NB4 (cell line): ENCODE measurements around the gene HNRNPA1.
"Not testable (repeated sequence)": the region's sequence is repeated elsewhere in the genome, so short reads cannot be mapped to it uniquely, and the experiment has no call there.

ENCODE experiments used
- DNase-seq: peaks from one replicate; pipeline ENCODE4 v3.0.0; 2010; ENCODE audit warnings: low read depth
- H3K4me3 ChIP-seq: one replicate; pipeline ENCODE4 v1.5.1; 2011; ENCODE audit warnings: mild to moderate bottlenecking, low read depth, low read length, moderate library complexity
- MYC ChIP-seq: IDR thresholded peaks from 2 replicates; pipeline ENCODE4 v1.6.1; 2011; ENCODE audit warnings: low read depth, low read length
- POLR2A ChIP-seq: IDR thresholded peaks from 2 replicates; pipeline ENCODE4 v1.6.1; 2011; ENCODE audit warnings: mild to moderate bottlenecking; ENCODE audit not compliant: insufficient read length; ENCODE audit errors: extremely low read depth
- TF ChIP-seq, protein P1 (sequence below): IDR thresholded peaks from one replicate; pipeline ENCODE4 v1.5.1; 2012; ENCODE audit warnings: low read depth, low read length
- TF ChIP-seq, protein P2 (sequence below): IDR thresholded peaks from 2 replicates; pipeline ENCODE4 v1.6.1; 2011; ENCODE audit warnings: low read depth, low read length

HNRNPA1 gene

DNA sequence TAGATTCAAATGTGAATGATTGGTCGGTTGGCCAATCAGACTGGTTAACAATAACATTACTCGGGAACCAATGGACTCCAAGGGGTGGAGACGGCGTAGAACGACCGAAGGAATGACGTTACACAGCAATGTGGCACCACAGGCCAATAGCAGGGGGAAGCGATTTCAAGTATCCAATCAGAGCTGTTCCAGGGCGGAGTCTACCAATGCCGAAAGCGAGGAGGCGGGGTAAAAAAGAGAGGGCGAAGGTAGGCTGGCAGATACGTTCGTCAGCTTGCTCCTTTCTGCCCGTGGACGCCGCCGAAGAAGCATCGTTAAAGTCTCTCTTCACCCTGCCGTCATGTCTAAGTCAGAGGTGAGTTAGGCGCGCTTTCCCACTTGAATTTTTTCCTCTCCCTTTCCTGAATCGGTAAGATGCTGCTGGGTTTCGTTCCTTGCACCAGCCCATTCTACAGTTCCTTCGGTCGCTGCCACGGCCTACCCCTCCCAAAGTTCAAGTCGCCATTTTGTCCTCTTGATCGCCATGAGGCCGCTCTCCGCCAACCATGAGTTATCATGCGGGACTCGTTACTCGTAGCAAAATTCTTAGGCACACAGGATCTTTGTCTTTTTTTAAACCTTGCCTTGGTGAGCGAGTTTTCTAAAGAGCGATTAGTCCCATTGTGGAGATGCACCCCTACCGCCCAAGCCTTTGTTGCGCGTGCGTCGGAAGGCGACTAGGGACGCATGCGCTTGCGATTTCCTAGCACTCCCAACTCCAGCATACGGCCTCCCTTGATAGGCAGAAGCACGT is at the start of gene HNRNPA1:
Gene HNRNPA1 (plus strand): TSS at position 259 of the 793 bp plus-strand sequence. CDS start 82 bp downstream, at position 341.
- DNase-seq = peak; percentile 100
- TF ChIP-seq, protein P1, sequence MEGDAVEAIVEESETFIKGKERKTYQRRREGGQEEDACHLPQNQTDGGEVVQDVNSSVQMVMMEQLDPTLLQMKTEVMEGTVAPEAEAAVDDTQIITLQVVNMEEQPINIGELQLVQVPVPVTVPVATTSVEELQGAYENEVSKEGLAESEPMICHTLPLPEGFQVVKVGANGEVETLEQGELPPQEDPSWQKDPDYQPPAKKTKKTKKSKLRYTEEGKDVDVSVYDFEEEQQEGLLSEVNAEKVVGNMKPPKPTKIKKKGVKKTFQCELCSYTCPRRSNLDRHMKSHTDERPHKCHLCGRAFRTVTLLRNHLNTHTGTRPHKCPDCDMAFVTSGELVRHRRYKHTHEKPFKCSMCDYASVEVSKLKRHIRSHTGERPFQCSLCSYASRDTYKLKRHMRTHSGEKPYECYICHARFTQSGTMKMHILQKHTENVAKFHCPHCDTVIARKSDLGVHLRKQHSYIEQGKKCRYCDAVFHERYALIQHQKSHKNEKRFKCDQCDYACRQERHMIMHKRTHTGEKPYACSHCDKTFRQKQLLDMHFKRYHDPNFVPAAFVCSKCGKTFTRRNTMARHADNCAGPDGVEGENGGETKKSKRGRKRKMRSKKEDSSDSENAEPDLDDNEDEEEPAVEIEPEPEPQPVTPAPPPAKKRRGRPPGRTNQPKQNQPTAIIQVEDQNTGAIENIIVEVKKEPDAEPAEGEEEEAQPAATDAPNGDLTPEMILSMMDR = no peak
- peak; percentile 98 for TF ChIP-seq POLR2A
- TF ChIP-seq MYC = peak; percentile 97
- TF ChIP-seq, protein P2, sequence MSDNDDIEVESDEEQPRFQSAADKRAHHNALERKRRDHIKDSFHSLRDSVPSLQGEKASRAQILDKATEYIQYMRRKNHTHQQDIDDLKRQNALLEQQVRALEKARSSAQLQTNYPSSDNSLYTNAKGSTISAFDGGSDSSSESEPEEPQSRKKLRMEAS = peak; percentile 91
- H3K4me3 ChIP-seq = peak within 1 kb of the TSS; percentile 91

DNA sequence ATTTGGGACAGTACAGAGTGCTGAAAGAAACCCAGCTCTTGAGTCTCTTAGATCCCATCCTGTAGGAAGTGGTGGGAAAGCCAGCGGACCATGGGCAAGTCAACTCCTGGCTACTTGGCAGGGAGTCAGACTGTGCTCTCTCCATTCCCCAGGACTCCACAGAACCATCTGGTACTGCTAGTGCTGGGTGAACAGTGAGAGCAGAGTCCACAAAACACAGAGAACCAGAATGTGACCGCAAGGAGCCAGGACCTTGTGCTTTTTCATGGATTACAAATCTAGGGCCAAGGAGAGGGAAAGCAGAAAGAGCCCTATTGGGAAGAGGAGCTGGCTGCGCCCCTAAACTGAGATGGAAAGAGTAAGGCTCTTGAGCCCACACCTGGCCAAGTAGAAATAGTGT is 49.3 kb upstream of the HNRNPA1 start:
- not testable (repeated sequence) for DNase-seq, H3K4me3 ChIP-seq

DNA sequence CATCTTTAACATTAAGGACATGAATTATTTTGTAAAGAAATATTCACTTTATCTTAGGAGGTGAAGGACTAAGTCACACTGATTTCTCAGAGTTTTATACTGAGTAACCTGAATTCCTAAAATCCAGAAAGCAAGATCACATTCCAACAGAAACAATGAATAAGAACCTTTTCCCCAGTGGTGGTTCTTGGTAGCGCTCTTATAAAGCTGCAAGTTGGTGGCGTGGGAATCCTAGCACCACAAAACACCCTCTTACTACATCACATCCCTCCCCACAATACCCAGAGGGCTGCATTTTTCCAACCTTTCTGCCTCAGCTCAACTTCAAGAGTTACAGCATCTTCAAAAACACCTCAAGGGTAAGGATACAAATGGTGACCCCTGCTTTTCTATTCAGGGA is 47.7 kb upstream of the HNRNPA1 start:
- DNase-seq = no peak
- no peak for TF ChIP-seq MYC
- TF ChIP-seq, protein P1 = no peak
- TF ChIP-seq, protein P2 = no peak
- no peak for TF ChIP-seq POLR2A
- H3K4me3 ChIP-seq = no peak overlapping the region

DNA sequence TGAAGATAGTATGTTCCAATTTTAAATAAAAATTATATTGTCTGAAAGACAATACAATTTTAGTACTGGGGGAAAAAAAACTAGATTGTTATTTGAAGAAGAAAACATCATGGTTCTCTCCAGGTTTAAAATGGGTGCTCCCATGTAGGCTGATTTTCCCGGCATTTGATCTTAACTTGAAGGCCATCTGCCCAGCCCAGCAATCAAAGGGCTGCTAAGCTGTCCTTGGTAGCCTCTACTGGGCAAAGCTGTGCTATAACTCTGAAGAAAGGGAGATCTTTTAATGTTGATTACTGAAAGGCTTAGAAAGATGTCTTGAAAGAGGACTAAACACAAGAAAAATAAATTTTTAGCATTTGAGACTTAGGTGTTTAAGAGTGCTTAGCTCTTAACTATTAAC is 42.0 kb upstream of the HNRNPA1 start:
- H3K4me3 ChIP-seq = no peak overlapping the region
- TF ChIP-seq, protein P2 = no peak
- TF ChIP-seq, protein P1 = no peak
- TF ChIP-seq MYC (no peak), POLR2A (no peak)
- DNase-seq = no peak

DNA sequence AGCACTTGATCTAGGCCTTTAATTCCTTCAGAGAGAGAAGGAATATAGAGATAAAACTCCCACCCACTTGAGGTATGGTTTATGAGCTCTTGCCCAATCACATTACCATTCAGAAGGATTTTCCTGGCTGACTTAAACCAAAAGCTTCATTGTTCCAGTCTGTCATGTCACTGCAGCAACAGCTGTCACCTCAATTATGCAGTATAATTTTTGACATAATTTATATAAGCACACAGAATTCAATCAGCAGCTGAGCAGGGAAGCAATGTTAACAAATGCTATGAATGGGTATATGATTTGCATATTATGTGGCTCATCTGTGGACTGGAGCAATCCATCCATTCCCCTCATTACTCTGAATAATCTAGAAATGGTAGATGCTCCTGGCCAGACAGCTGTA is 40.9 kb upstream of the HNRNPA1 start:
- TF ChIP-seq, protein P1 = no peak
- TF ChIP-seq POLR2A (no peak), MYC (no peak)
- TF ChIP-seq, protein P2 = no peak
- no peak overlapping the region for H3K4me3 ChIP-seq
- DNase-seq = no peak

DNA sequence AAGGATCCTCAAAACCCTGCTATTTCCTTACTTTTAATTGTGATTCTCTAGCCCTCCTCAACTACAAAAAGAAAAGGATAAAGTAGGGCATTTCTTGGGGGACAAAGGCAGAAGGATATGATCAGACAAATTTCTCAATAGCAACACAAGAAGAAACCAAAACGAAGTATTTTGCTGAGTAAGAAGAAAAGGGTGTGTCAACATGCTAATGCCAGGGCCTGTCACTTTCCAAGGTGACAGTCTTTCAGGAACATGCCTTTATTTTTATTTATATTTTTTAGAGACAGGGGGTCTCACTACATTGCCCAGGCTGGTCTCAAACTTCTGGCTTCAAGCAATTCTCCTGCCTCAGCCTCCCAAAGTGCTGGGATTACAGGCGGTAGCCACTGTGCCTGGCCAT is 40.4 kb upstream of the HNRNPA1 start:
- H3K4me3 ChIP-seq = no peak overlapping the region
- DNase-seq = no peak
- TF ChIP-seq POLR2A = no peak
- TF ChIP-seq MYC = no peak
- TF ChIP-seq, protein P2 = no peak
- TF ChIP-seq, protein P1 = no peak
